ENCODE results near the gene SYMPK.
"Not testable (repeated sequence)": the region's sequence is repeated elsewhere in the genome, so short reads cannot be mapped to it uniquely, and the experiment has no call there.

The SYMPK gene

GRCh38 chr19:45804140-45804958 lies 58.6 kb downstream of the SYMPK start:
- Histone ChIP-seq H3K27me3 (ENCODE audit: low read length) (no peaks in the 10 kb centered on the region), H4K20me1 (ENCODE audit: low read depth, low read length) (no peaks in the 10 kb centered on the region), H3K27ac (ENCODE audit: low read depth, low read length) (no peak overlapping the region), H3K9ac (ENCODE audit: low read length) (no peak overlapping the region), H3K4me3 (ENCODE audit: insufficient read depth, low read length, poor library complexity, severe bottlenecking) (no peak overlapping the region), H3K9me2 (replicated peaks; ENCODE audit: insufficient read depth, low read length) (no peaks in the 10 kb centered on the region), H3K36me3 (ENCODE audit: low read length) (no peaks in the 10 kb centered on the region), H3K4me2 (ENCODE audit: low read depth, low read length, poor library complexity, severe bottlenecking) (no peak overlapping the region), H3K9me3 (ENCODE audit: insufficient read depth, low read length) (no peaks in the 10 kb centered on the region), H3K79me2 (ENCODE audit: insufficient read depth, low read length) (no peaks in the 10 kb centered on the region), H2AFZ (ENCODE audit: low read depth, low read length, severe bottlenecking) (no peak overlapping the region), H3F3A (ENCODE audit: insufficient read depth) (no peaks in the 10 kb centered on the region)
- no peak for TF ChIP-seq CTCF (IDR thresholded peaks at IDR 0.05; ENCODE audit: insufficient read depth, low read length, poor library complexity, severe bottlenecking)

- no peak overlapping the region for H2AFZ ChIP-seq (ENCODE audit: low read depth, low read length, severe bottlenecking)
- no peaks in the 10 kb centered on the region for H3F3A ChIP-seq (ENCODE audit: insufficient read depth)
- TF ChIP-seq CTCF (IDR thresholded peaks at IDR 0.05; ENCODE audit: insufficient read depth, low read length, poor library complexity, severe bottlenecking) (no peak), EZH2phosphoT487 (conservative IDR thresholded peaks at IDR 0.05; ENCODE audit: low read length) (no peak)
- no peak overlapping the region for H3K4me2 ChIP-seq (ENCODE audit: low read depth, low read length, poor library complexity, severe bottlenecking)
- no peak overlapping the region for H3K4me3 ChIP-seq (ENCODE audit: insufficient read depth, low read length, poor library complexity, severe bottlenecking)
- H3K27ac ChIP-seq (ENCODE audit: low read depth, low read length) = no peak overlapping the region
- H3K27me3 ChIP-seq (ENCODE audit: low read length) = no peaks in the 10 kb centered on the region
- no peaks in the 10 kb centered on the region for H3K79me2 ChIP-seq (ENCODE audit: insufficient read depth, low read length)
- no peak overlapping the region for H3K9ac ChIP-seq (ENCODE audit: low read length)
- H3K9me2 ChIP-seq (replicated peaks; ENCODE audit: insufficient read depth, low read length) = no peaks in the 10 kb centered on the region
- no peaks in the 10 kb centered on the region for H4K20me1 ChIP-seq (ENCODE audit: low read depth, low read length)
- H3K36me3 ChIP-seq (ENCODE audit: low read length) = no peaks in the 10 kb centered on the region
- no peaks in the 10 kb centered on the region for H3K9me3 ChIP-seq (ENCODE audit: insufficient read depth, low read length)
Observed at GRCh38 chr19:45801603-45802175, 61.3 kb downstream of the SYMPK start.

GRCh38 chr19:45800070-45800553 lies 62.8 kb downstream of the SYMPK start:
- no peak overlapping the region for H3K9ac ChIP-seq (ENCODE audit: low read length)

GRCh38 chr19:45799541-45799940 lies 63.4 kb downstream of the SYMPK start:
- not testable (repeated sequence) for H3K4me2 ChIP-seq (ENCODE audit: low read depth, low read length, poor library complexity, severe bottlenecking); H3F3A ChIP-seq (ENCODE audit: insufficient read depth); H3K9me3 ChIP-seq (ENCODE audit: insufficient read depth, low read length); H3K4me3 ChIP-seq (ENCODE audit: insufficient read depth, low read length, poor library complexity, severe bottlenecking); H3K9me2 ChIP-seq (replicated peaks; ENCODE audit: insufficient read depth, low read length); H3K27me3 ChIP-seq (ENCODE audit: low read length); H3K9ac ChIP-seq (ENCODE audit: low read length); H3K27ac ChIP-seq (ENCODE audit: low read depth, low read length); H2AFZ ChIP-seq (ENCODE audit: low read depth, low read length, severe bottlenecking); H3K36me3 ChIP-seq (ENCODE audit: low read length); H3K79me2 ChIP-seq (ENCODE audit: insufficient read depth, low read length); H4K20me1 ChIP-seq (ENCODE audit: low read depth, low read length)

More at GRCh38 chr19:45800070-45800553, 62.8 kb downstream of the SYMPK start:
- Histone ChIP-seq H3K27ac (ENCODE audit: low read depth, low read length) (no peak overlapping the region), H4K20me1 (ENCODE audit: low read depth, low read length) (no peaks in the 10 kb centered on the region), H3K36me3 (ENCODE audit: low read length) (no peaks in the 10 kb centered on the region), H3K9me2 (replicated peaks; ENCODE audit: insufficient read depth, low read length) (no peaks in the 10 kb centered on the region), H3K79me2 (ENCODE audit: insufficient read depth, low read length) (no peaks in the 10 kb centered on the region), H3K27me3 (ENCODE audit: low read length) (no peaks in the 10 kb centered on the region), H3K9me3 (ENCODE audit: insufficient read depth, low read length) (no peaks in the 10 kb centered on the region), H2AFZ (ENCODE audit: low read depth, low read length, severe bottlenecking) (no peak overlapping the region), H3K4me2 (ENCODE audit: low read depth, low read length, poor library complexity, severe bottlenecking) (no peak overlapping the region), H3F3A (ENCODE audit: insufficient read depth) (no peaks in the 10 kb centered on the region), H3K4me3 (ENCODE audit: insufficient read depth, low read length, poor library complexity, severe bottlenecking) (no peak overlapping the region)
- no peak for TF ChIP-seq CTCF (IDR thresholded peaks at IDR 0.05; ENCODE audit: insufficient read depth, low read length, poor library complexity, severe bottlenecking)
- no peak for TF ChIP-seq EZH2phosphoT487 (conservative IDR thresholded peaks at IDR 0.05; ENCODE audit: low read length)
